Sigmoid colon (tissue), 7 donors: ENCODE measurements around the gene ZNF740. TPM values are rescaled to one million over a fixed set of nuclear protein-coding genes. Genes with fewer than 3 reads are reported as not detected.
A peak's percentile ranks its signal among the peaks of the same experiment; 100 is the strongest.

ENCODE experiments used
- DNase-seq: peaks from one replicate; pipeline ENCODE4 v3.0.0-alpha.2; 2019
- H3K27ac ChIP-seq, 4 donors: fragments of 200-600 bp; sonication (generic); one replicate each; pipeline ENCODE4 v1.5.1; 2016 to 2019; ENCODE audit warnings: mild to moderate bottlenecking in 1 of 4
- H3K27me3 ChIP-seq, 3 donors: fragments of 200-600 bp; sonication (generic); one replicate each; pipeline ENCODE4 v1.5.1; 2019; ENCODE audit warnings: mild to moderate bottlenecking in 1 of 3
- H3K36me3 ChIP-seq, 4 donors: fragments of 200-600 bp; sonication (generic); one replicate each; pipeline ENCODE4 v1.5.1; 2016 to 2019
- H3K4me1 ChIP-seq, 4 donors: fragments of 200-600 bp; sonication (generic); one replicate each; pipeline ENCODE4 v1.5.1; 2017 to 2019
- H3K4me3 ChIP-seq, 4 donors: fragments of 200-600 bp; sonication (generic); one replicate each; pipeline ENCODE4 v1.5.1; 2017 to 2019; ENCODE audit warnings: mild to moderate bottlenecking in 2 of 4, moderate library complexity in 1 of 4
- H3K9me3 ChIP-seq, 4 donors: fragments of 200-600 bp in 3 of 4; sonication (generic) in 3 of 4; one replicate each; pipeline versions ENCODE4 v1.5.1 to v1.6.1; 2013 to 2019
- EP300 ChIP-seq, 4 donors: sonication (generic); formaldehyde crosslinking; IDR thresholded peaks; one replicate each; pipeline ENCODE4 v1.6.1; 2017; ENCODE audit warnings: antibody characterized with exemption in 4 of 4
- POLR2A ChIP-seq, 2 donors: fragments of 450-650 bp; IDR thresholded peaks; one replicate each; pipeline ENCODE4 v1.6.1; 2016; ENCODE audit warnings: antibody characterized with exemption in 2 of 2, mild to moderate bottlenecking in 2 of 2, moderate library complexity in 2 of 2
- POLR2AphosphoS5 ChIP-seq, 4 donors: sonication (generic); formaldehyde crosslinking; IDR thresholded peaks; one replicate each; pipeline ENCODE4 v1.6.1; 2017; ENCODE audit warnings: antibody characterized with exemption in 4 of 4
- WGBS, 2 donors: extraction: QIAGEN DNeasy Blood & Tissue Kit; methylation state at CpG; one replicate each; pipeline ENCODE4 v1.1.7; 2013; 5-methylcytosine and 5-hydroxymethylcytosine counted together
- intact Hi-C: fragments of 100-400 bp; cut with DNase I; formaldehyde crosslinking; loops from one replicate; pipeline ENCODE4 v1.15.1; 2023
- polyA plus RNA-seq, 3 donors: library from polyadenylated mRNA; stranded (reverse); fragments of 200-250 nt; gene quantifications; one replicate each; pipeline ENCODE4 v1.2.3, GENCODE V29; 2013
- total RNA-seq, 4 donors: library from RNA; depleted of rRNA; stranded (reverse); fragments of >200 nt; gene quantifications; one replicate each; pipeline ENCODE4 v1.1.0, GENCODE V29; 2016
- TF ChIP-seq, protein P1 (sequence below), 4 experiments: fragments of 450-650 bp in 3 of 4; fragments of 200-600 bp in 1 of 4; IDR thresholded peaks; one replicate each; pipeline ENCODE4 v1.5.1; 2016 to 2019; ENCODE audit warnings: antibody characterized with exemption in 4 of 4, mild to moderate bottlenecking in 3 of 4, moderate library complexity in 2 of 4
- donor health status: healthy with polysubstance abuse.
- donor health status: Bipolar disorder and iron deficiency.
- donor health status: healthy.

The ZNF740 gene
- total and polyA plus RNA-seq, 7 donors: 2.3 to 16.6 (median 12.0) TPM

DNA sequence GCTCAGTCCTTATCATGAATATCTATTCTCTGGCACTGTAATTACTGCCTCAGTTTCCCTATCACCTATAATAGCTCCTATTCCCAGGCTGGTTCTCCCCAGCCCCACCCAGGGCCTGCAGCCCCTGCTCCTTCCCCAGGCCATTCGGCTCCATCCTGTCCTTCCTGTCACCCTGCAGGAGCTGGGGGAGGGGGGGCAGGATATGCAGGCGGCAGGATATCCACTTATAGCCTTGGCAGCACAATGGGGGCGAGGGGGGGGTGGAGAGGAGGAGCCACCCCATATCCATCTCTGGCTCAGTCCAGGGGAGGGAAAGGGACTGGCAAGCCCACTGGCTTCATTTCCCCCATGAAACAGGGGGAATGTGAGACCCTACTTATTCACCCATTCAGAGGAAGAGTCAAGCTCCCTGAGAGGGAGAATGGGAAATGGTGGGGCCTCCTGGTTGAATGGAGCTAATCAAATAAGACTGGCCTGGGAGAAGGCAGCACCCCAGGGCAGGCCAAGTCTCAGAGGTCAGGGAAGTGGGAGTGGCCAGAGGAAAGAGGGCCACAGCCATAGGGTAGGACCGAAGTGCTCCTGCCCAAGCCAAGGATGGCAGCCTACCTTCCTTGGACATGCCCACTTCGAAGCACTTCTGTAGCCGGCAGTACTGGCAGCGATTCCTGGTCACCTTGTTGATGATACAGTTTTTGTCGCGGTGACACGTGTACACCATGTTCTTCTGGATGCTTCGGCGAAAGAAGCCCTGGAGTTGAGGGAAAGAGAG, 34.3 kb downstream of the ZNF740 start:
- no peaks in the 10 kb centered on the region for H3K9me3 ChIP-seq
- no peak overlapping the region for H3K4me3 ChIP-seq
- no peak for DNase-seq
- no peaks in the 10 kb centered on the region for H3K27me3 ChIP-seq
- peaks cover 0 to 53% (median 46%) of the 10 kb centered on the region in 4 donors for H3K4me1 ChIP-seq
- intact Hi-C loops: no loop called here
- TF ChIP-seq EP300 (IDR thresholded peaks at IDR 0.05) (no peak), POLR2A (IDR thresholded peaks at IDR 0.05) (no peak), POLR2AphosphoS5 (IDR thresholded peaks at IDR 0.05) (no peak)
- TF ChIP-seq, protein P1, sequence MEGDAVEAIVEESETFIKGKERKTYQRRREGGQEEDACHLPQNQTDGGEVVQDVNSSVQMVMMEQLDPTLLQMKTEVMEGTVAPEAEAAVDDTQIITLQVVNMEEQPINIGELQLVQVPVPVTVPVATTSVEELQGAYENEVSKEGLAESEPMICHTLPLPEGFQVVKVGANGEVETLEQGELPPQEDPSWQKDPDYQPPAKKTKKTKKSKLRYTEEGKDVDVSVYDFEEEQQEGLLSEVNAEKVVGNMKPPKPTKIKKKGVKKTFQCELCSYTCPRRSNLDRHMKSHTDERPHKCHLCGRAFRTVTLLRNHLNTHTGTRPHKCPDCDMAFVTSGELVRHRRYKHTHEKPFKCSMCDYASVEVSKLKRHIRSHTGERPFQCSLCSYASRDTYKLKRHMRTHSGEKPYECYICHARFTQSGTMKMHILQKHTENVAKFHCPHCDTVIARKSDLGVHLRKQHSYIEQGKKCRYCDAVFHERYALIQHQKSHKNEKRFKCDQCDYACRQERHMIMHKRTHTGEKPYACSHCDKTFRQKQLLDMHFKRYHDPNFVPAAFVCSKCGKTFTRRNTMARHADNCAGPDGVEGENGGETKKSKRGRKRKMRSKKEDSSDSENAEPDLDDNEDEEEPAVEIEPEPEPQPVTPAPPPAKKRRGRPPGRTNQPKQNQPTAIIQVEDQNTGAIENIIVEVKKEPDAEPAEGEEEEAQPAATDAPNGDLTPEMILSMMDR (IDR thresholded peaks at IDR 0.05): no peak
- H3K36me3 ChIP-seq: peaks cover 42 to 58% (median 47%) of the 10 kb centered on the region in 4 donors
- WGBS, 2 donors: 75 to 88% methylated on average over 12 of the region's 12 CpGs
- peak overlapping the region; percentile 1 to 95 (median 36) for H3K27ac ChIP-seq

DNA sequence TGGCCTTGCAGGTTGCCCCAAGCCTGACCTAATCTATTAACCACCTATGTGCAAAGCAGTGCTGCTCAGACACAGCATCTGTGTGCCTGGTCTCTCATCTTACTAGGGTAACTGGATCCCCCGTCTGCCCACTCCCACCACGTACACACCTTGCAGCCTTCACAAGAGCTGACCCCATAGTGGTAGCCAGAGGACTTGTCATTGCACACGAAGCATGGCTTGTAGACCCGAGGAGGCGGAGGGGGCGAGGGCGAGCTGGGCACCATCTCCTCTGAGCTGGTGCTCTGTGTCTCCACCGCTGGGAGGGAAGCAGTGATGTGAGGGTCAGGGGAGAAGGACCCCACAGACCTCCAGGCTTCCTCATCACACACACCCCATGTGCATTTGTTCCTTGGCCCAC, 35.0 kb downstream of the ZNF740 start:
- H3K27me3 ChIP-seq: no peaks in the 10 kb centered on the region
- peak overlapping the region; percentile 1 to 95 (median 28) for H3K27ac ChIP-seq
- WGBS, 2 donors: 91 to 93% methylated on average over 8 of the region's 8 CpGs
- H3K36me3 ChIP-seq: peaks cover 41 to 51% (median 45%) of the 10 kb centered on the region in 4 donors
- peaks cover 0 to 53% (median 46%) of the 10 kb centered on the region in 4 donors for H3K4me1 ChIP-seq
- intact Hi-C loops: no loop called here
- DNase-seq: no peak
- TF ChIP-seq POLR2A (IDR thresholded peaks at IDR 0.05): no peak
- TF ChIP-seq EP300 (IDR thresholded peaks at IDR 0.05): no peak
- no peak for TF ChIP-seq POLR2AphosphoS5 (IDR thresholded peaks at IDR 0.05)
- TF ChIP-seq, protein P1 (IDR thresholded peaks at IDR 0.05): no peak
- H3K9me3 ChIP-seq: no peaks in the 10 kb centered on the region
- H3K4me3 ChIP-seq: no peak overlapping the region

DNA sequence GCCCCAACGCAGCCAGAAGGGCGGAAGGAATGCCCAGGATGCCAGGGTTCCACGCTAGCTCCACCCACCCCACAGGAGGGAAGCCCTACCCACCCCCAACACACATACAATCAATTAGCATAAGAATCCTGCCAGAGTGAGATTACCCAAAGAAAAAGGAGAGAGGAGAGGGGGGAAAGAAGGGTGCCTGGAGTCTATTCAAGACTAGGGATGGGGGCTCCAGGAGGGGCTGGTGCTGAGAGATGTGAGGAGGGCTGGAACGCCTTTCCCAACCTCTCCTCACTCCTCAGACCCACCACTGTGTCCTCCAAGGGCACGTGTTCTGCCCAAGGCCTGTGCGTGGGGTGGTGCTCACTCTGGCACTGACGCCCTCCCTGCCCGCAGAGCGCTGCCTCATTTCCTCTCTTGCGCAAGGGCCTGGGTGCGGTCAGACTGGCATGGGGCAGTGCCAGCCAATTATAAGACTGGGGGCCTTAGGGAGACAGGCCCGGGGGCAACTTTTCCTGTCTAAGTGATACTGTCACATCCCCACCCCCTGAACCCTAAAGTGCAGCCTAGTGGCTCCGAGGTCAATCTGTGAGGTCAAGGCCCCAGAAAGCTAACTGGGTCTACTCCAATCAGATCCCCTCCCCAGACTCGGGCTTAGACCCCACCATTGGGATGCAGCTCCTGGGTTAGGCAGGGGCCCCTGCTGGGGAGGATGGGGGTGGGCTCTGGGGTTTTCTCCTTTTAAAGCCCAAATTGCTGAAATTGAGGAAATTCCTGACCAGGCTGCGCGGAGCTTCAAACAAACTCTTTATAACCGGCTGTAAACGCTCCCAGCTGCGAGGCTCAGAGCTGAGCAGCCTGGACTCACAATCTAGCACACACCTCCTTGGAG, 36.8 kb downstream of the ZNF740 start:
- Histone ChIP-seq H3K27ac (peak overlapping the region; percentile 95 to 100 (median 99)), H3K4me1 (peaks cover 0 to 63% (median 52%) of the 10 kb centered on the region in 4 donors)
- intact Hi-C loops: no loop called here

DNA sequence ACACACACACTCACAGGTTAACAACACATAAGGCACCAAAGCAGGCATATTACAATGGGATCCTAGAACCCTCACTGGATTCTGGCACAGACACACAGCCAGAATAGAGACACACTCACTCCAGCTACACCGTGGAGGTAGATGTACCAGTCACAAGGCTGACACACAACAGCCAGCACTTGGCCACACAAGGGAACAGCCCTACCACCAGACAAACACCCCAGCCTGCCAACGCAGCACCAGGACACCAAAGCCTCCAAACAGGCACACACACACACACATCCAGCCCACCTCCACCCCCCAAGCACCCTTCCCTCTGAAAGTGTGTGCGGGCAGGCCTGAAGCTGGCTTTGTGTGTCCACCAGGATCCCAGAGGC, 37.4 kb downstream of the ZNF740 start:
- peak overlapping the region; percentile 95 to 100 (median 99) for H3K27ac ChIP-seq
- intact Hi-C loops: loop anchor here (2.0 kb wide), 1 partner anchor 15 kb away; the partner anchor contains the start of gene RARG
- peaks cover 0 to 70% (median 58%) of the 10 kb centered on the region in 4 donors for H3K4me1 ChIP-seq
- DNase-seq: peak; percentile 78
- peaks cover 19 to 27% (median 23%) of the 10 kb centered on the region in 4 donors for H3K36me3 ChIP-seq
- peak in 1 of 4 donors; percentile 22 for TF ChIP-seq POLR2AphosphoS5 (IDR thresholded peaks at IDR 0.05)
- no peak for TF ChIP-seq EP300 (IDR thresholded peaks at IDR 0.05)
- TF ChIP-seq, protein P1 (IDR thresholded peaks at IDR 0.05): no peak
- no peaks in the 10 kb centered on the region for H3K9me3 ChIP-seq
- no peaks in the 10 kb centered on the region for H3K27me3 ChIP-seq
- WGBS, 2 donors: 16 to 43% methylated on average over 3 of the region's 3 CpGs
- H3K4me3 ChIP-seq: peak overlapping the region; percentile 67 to 89 (median 81)

More for the DNA sequence above, 36.8 kb downstream of the ZNF740 start:
- no peaks in the 10 kb centered on the region for H3K9me3 ChIP-seq
- peaks cover 24 to 33% (median 28%) of the 10 kb centered on the region in 4 donors for H3K36me3 ChIP-seq
- no peaks in the 10 kb centered on the region for H3K27me3 ChIP-seq
- peak; percentile 81 for DNase-seq
- H3K4me3 ChIP-seq: peak overlapping the region; percentile 67 to 89 (median 81)
- TF ChIP-seq, protein P1 (IDR thresholded peaks at IDR 0.05): no peak
- peak in 3 of 4 donors; percentile 29 to 50 (median 36) for TF ChIP-seq POLR2AphosphoS5 (IDR thresholded peaks at IDR 0.05)
- WGBS, 2 donors: 23 to 48% methylated on average over 19 of the region's 19 CpGs
